HT-29 (cell line): ENCODE data around the gene MBOAT1. TPM values are rescaled to one million over a fixed set of nuclear protein-coding genes. Genes with fewer than 3 reads are reported as not detected.

Experiments used
- DNase-seq: peaks from one replicate; pipeline ENCODE4 v3.0.0-alpha.2; 2015; ENCODE audit warnings: low spot score
- total RNA-seq: library from RNA; depleted of rRNA; stranded (reverse); fragments of >200 nt; shearing (Covaris generic); gene quantifications from 2 replicates; pipeline ENCODE4 v1.2.3, GENCODE V29; 2014

The MBOAT1 gene
- total RNA-seq, 1 experiment from 2014 or later: 1.0 TPM

DNA sequence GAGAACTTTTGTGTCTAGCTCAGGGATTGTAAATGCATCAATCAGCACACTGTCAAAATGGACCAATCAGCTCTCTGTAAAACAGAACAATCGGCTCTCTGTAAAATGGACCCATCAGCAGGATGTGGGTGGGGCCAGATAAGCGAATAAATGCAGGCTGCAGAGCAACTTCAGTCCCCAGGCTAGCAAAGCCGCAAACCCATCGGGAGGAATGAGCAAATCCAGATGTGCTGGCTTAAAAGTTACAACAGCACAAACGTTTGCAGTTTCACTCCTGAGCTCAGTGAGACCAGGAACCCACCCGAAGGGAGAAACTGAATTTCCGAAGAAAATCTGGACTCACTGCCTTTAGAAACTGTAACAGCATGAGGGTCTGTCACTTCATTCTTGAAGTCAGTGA lies 21.9 kb upstream of the MBOAT1 start:
- DNase-seq: no peak

DNA sequence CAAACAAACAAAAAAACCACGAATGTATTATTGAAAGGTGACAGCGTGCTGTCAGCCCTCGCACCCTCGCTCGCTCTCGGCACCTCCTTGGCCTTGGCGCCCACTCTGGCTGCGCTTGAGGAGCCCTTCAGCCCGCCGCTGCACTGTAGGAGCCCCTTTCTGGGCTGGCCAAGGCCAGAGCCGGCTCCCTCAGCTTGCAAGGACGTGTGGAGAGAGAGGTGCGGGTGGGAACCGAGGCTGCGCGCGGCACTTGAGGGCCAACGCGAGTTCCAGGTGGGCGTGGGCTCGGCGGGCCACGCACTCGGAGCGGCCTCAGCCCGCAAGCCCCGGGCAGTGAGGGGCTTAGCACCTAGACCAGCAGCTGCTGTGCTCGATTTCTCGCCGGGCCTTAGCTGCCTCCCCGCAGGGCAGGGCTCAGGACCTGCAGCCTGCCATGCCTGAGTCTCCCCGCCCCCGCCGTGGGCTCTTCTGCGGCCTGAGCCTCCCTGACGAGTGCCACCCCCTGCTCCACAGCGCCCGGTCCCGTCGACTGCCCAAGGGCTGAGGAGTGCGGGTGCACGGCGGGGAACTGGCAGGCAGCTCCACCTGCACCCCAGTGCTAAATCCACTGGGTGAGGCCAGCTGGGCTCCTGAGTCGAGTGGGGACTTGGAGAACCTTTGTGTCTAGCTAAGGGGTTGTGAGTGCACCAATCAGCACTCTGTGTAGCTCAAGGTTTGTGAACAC lies 20.9 kb upstream of the MBOAT1 start:
- DNase-seq: no peak

DNA sequence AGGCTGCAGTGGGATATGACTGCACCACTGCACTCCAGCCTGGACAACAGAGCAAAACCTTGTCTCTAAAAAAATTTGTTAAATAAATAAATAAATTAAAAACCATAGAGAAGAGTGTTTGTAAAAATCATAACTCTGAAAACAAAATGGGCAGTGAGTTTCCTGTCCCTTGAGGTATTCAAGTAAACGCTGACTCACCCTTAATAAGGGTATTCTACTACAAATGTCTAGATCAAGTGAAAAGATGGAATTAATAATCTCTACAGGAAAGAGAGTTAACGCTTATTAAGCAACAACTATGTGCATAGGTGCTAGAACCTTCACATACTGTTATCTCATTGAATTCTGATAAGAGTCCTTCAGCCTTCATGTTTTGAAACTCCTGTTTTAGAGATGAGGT lies 19.9 kb upstream of the MBOAT1 start:
- DNase-seq: no peak

DNA sequence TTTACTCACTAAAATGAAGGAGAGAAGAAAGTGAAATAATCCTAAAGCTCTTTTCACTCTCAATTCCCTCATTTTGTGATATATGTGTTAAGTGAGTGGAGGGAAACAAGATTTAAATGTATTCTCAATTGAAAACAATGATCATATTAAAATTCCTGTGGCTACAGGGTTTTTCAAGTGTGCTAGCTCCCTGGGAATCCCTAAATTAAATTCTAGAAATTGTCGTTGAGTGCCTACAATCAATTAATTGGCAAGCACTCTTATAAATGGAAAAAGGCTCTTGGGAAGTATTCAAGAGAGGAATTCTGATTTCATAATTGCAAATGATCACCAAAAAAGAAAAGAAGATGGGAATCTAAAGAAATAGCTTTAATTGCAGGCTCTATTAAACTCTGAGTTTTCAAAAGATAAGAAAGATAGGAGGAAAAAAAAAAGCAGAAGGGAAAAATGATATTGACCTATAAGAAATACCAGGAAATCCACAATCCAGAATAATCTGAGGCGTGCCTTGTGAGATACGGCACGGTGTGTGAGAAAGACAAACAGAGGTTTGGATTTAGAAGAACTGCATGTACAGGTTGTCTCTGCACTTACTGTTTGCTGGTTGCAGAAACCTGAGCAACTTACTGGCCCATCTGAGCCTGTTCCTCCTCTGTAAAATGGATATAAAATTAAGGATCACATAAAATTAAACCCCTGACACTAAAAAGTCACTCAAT lies 18.3 kb upstream of the MBOAT1 start:
- no peak for DNase-seq

DNA sequence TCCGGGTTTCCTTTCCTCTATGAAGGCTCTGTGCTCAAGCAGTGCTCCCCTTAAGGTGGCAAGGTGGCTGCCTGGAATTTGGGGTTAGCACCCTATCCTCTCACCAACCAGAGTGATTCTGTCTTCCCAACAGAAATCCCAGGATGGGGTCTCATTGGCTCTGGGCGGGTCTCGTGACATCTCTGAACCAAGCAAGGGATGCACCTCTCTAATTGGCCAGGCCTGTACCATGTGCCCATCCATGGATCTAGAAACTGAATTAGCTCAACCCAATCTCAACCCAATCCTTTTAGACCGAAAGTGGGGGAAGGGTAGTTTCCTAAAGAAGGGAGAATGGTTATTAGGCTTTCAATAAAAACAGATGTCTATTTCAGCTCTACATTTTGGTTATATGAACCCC lies 17.6 kb upstream of the MBOAT1 start:
- no peak for DNase-seq

DNA sequence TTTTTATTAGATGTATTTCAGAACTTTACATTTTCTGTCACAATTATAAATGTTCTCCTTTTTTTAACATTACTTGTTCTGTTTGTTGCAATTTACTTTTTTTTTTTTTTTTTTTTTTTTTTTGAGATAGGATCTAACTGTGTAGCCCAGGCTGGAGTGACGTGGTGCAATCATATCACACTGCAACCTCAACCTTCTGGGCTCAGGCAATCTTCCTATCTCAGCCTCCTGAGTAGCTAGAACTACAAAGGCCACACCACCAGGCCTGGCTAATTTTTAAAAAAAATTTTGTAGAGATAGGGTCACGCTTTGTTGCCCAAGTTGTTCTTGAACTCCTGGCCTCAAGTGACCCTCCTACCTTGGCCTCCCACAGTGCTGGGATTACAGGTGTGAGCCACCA lies 15.1 kb upstream of the MBOAT1 start:
- no peak for DNase-seq

DNA sequence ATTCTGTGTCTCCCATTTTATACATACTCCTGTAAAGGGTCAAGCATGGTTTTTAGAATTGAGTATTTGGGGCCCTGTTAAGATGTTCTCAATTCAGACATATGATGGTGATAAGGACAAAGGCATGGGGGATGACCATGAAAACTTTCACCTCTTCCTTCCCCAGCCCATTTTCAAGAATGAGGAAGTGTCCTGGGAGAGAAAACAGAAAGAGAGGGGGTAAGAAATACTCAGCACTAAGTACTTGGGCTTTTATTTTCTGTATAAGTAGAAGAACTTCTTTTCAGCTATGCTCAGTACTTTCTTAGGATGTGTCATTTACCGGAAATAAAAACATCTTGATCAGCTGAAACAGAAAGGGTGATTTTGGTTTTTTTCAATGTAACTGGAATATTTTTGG lies 10.9 kb upstream of the MBOAT1 start:
- DNase-seq: no peak

DNA sequence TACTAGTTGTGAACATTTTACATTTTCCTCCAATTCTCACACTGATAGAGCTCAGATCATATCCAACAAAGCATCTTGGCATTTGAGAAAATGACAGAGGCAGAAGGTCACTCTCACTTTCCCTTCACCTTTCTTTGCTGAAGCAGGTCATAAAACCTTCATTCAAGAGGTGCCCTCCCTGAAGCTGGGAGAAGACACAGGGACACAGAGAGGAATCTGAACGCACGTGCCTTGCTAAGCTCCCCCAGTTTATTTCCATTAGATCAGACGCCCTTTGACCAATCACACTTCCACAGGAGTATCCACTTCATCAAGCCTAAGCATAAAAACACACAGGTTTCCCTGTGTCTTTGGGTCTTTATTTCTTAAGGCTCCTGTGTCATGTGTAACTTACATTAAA lies 9.2 kb upstream of the MBOAT1 start:
- no peak for DNase-seq

DNA sequence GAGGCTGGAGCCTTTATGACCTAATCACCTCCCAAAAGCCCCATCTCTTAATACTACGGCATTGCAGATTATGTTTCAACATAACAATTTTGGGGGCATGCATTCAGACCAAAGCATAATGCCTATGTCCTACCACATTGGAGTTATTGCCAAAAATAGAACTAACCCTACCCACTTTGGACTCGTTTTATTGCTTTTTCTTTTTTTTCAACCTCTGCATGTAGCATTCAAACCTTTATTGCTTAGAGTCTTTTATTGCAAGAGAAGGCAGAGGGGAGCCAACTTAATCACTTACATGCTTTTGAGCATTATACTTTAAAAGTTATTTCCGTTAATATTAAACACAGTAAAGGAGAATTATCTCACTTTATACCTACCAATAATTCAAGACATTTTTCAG lies 8.1 kb upstream of the MBOAT1 start:
- no peak for DNase-seq

DNA sequence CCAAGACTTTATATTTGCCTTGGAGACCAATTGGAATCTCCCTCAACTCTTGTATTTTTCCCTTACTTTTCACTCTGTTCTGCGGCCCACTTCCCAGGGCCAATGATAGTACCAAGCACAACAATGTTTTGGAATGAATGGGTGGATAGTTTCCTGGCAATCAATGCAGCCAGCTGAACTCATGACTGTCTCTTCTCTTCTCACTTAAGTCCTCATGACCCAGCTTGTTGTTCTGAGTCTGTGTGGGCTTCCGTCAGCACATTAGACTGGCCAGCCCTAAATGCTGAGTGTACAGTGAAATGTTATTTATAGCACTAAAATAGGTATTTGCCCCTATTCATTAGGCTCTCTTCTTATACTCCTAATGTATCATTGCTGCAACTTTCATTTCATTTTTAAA lies 5.6 kb upstream of the MBOAT1 start:
- DNase-seq: no peak

DNA sequence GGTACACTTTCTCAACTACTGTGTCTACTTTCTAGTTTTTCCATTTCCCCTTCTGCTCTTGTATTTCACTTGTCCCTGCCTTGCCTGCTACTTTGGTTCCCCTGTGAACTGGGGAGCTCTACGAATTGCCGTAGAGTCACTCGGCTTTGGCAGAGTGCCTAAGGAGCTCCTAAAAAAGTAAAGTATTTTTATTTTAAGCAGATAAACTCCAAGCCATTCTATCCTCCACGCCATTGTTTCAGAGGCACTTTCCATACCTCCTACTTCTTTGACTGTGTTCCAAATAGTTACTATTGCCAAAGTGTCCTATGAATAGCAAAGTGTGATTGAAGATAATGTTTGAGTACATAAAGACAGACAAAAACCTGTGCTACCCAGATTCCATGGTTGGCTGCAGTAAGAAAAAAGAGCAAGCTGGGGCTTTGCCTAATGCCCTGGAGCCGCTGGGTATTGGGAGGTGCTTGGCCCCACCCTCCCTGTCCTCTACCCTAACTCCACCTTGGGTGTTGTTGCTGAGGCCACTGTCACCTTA lies 5.1 kb upstream of the MBOAT1 start:
- DNase-seq: no peak

DNA sequence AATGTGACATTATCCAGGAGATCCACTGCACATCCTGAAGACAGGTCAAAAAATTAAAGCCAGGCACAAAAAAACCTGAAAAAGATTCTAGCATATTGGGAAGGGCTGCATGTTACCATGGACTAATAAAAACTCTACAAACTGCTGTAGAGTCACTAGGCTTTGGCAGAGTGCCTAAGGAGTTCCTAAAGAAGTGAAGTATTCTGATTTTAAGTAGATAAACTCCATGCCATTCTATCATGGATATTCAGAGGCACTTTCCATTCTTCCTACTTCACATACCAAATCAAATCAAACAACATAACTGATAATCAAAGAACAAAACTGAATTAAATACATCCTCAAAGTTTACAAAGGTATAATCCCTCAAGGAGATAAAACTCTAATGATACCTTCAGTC lies 3.0 kb upstream of the MBOAT1 start:
- no peak for DNase-seq

DNA sequence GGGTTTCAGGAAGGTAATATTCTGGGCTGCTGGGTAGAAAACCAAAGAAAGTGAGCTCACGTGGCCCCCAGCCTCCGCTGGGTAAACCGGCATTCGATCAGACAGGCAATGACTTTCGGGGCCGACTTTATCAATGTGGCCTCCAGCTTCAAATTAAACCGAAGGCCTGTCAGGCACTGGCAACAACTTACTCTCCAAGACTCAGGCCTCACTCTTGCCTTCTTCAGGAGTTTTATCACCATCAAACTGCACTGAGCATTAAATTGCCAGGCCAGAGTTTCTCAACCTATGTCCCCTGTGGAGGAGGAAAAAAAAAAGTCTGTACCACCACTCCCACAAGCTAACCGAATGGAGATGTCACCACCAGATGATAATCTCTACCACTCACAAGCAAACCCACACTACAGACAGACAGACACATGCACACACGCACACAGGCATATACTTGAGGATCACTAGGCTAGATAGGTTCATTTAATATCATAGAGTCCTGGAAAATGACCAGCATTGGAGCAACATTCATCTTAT lies 1.1 kb upstream of the MBOAT1 start:
- no peak for DNase-seq

DNA sequence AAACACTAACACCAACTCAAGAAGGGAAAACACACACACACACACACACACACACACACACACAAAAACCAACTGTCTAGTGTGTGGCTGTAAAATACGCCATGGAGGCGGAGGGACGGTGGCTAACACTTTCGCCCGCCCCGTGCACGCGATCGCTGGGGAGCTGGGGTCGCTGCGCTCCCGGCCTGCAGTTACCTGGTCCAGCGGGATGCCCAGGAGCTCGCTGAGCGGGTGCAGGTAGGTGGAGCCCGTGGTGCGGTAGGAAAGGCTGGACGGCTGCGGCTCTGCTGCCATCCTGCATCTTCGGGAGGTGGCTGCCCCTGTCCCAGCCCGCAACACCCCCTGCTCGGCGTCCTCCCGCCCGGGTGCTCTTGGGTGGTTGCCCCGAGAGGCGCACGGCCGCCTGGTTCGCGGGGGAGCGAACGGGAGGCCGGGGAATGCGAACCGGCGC lies 303 bp downstream of the MBOAT1 start:
- DNase-seq: peak; percentile 68

DNA sequence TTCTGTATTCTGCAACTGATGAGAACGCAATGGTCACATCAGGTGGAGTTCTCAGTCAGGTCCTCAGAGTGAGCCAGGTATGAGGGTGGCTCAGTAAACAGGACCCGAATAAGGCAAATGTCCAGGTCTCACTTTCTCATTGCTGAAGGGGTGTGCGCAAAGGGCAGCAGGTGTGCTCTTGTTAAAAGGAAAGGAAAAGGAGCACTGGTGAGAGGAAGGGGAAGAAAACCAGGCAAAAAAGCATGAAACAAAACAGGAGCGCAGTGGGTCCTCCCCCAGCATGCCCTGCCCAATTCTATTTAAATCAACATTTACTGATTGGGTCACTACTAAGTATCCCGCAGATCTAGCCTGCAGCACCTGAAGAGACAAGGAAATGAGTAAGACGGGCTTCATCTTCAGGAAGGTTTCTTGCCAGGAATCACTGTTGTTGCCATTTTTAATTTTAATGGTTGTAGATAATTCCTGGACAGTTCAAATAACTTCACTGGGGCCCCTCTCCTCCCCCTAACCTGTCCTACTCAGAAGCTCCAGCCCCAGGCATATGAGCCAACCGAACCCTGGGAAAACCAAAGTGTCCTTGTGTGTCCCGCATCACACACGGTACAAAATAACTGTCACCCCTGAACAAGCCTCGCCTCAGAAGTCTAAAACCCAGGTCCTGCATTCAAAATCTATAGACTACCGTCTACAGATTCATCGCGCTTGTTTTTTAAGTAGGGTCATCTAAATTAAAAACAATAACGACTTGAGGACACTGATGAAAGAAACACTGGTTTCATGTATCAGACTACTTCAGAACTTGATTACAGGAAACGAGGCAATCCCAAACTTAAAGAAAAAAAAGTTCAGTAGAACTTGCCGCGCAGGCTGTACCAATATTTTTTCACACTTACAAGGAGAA lies 980 bp downstream of the MBOAT1 start:
- DNase-seq: peak; percentile 46

DNA sequence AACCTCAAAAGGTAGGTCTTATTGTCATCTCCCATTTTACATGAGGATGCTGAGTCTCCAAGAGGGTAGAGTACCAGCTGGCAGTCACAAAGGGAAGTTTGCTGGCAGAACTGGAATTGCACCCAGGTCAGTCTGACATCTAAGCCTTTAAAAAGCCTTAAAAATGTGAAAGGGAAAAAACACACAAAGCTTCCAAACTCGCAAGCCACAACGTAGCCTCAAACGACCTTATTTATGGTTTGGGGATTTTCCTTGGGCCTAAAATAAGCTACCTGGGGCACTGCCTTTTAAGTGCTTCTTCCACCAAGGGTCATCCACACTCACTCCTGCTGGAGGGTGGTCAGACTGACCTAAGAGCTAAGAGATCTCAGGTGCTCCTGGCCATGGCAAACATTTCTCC lies 2.1 kb downstream of the MBOAT1 start:
- DNase-seq: no peak

DNA sequence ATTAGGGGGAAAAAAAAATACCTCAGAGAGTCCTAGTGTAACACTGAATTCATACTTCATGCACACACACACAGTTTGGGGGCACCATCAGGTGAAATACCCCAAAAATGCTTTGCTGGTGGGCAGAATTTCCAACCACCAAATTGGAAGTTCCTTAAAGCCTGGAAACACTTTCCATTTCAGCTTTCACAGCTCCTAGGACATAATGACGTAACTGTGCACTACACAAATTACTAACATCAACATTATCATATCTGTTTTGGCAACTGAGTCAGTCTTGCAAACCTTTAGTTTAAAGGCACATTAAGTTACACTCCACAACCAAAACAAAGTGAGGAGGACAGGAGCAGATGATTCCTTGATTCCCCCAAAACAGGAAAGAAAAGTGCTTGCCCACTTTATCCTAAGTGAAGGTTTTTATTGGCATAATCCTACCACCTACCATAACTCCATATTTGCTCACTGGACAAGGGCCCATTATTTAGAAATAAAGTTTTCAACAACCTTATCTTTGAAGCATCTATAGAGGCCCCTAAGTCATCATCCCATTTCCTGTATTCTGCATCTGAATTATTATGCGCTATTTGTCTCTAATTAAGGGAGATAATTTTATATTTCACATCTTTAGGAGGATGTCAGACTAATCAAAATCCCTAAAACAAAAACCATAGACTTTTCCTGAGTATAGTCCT lies 3.4 kb downstream of the MBOAT1 start:
- DNase-seq: no peak

DNA sequence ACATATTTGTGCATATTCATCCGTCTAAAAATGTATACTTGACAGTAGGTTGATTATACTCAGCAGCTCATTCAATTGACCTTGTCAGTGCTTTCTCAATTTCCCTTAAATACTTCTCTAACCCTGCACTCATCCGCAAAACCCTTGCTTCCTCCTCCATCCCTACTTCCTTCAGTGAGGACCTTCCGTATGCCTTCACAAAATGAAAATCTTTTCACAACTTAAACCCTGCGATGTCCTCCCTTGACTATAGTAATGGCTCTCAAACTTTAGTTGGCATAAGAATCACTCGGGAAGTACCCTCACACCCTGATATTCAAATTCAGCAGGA lies 5.2 kb downstream of the MBOAT1 start:
- no peak for DNase-seq

DNA sequence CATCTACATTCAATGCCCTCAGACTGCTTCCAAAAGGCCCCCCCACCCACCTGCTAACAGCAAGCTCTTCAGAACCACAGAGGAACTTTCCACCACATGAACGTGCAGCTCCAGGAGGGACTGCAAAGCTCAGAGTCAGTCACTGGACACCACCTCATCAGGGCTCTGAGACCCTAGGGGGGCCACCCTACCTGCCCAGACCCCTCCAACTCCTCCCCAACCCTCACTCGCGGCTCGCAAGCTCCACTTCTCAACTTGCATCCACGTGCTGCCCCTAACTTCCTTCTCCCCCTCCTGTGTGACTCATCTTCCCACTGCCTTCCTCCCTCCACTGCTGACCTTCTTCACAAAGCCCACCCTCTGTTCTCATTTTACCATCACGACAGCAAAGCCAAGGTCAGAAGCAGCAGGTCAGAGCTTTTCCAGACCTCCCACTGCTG lies 6.5 kb downstream of the MBOAT1 start:
- no peak for DNase-seq

DNA sequence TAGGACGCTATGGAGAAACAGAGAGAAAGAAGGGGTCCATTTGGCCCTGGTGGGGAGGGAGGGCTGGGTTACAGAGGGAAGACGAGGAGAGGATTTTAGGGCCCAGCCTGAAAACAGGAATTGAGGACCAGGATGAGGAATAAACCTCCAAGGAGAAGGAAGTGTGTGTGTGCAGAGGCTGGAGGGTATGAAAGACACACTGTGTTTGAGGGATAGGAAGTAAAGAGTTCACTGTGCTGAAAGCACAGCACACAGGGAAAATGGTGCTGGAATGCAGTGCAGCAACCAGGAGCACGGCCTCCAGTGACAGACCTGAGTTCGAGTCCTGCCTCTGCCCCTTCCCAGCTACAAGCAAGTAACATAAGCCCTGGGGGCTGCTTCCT lies 7.8 kb downstream of the MBOAT1 start:
- DNase-seq: no peak
